ENCODE results near the gene GDPD5.

- TF ChIP-seq NFYB (CRISPR knock-in tag; conservative IDR thresholded peaks at IDR 0.05; ENCODE audit: low read depth) (no peak), JUN (CRISPR knock-in tag; IDR thresholded peaks at IDR 0.05) (no peak), E2F4 (CRISPR knock-in tag; IDR thresholded peaks at IDR 0.05; ENCODE audit: borderline replicate concordance, low read depth) (no peak), NR2C2 (CRISPR knock-in tag; IDR thresholded peaks at IDR 0.05) (no peak), RELA (CRISPR knock-in tag; IDR thresholded peaks at IDR 0.05; ENCODE audit: borderline replicate concordance) (no peak), CREM (CRISPR knock-in tag; IDR thresholded peaks at IDR 0.05) (no peak), ESRRA (CRISPR knock-in tag; IDR thresholded peaks at IDR 0.05; ENCODE audit: borderline replicate concordance) (no peak)
- TF ChIP-seq, protein P1, sequence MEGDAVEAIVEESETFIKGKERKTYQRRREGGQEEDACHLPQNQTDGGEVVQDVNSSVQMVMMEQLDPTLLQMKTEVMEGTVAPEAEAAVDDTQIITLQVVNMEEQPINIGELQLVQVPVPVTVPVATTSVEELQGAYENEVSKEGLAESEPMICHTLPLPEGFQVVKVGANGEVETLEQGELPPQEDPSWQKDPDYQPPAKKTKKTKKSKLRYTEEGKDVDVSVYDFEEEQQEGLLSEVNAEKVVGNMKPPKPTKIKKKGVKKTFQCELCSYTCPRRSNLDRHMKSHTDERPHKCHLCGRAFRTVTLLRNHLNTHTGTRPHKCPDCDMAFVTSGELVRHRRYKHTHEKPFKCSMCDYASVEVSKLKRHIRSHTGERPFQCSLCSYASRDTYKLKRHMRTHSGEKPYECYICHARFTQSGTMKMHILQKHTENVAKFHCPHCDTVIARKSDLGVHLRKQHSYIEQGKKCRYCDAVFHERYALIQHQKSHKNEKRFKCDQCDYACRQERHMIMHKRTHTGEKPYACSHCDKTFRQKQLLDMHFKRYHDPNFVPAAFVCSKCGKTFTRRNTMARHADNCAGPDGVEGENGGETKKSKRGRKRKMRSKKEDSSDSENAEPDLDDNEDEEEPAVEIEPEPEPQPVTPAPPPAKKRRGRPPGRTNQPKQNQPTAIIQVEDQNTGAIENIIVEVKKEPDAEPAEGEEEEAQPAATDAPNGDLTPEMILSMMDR (IDR thresholded peaks at IDR 0.05), result no peak
- TF ChIP-seq, protein P2, sequence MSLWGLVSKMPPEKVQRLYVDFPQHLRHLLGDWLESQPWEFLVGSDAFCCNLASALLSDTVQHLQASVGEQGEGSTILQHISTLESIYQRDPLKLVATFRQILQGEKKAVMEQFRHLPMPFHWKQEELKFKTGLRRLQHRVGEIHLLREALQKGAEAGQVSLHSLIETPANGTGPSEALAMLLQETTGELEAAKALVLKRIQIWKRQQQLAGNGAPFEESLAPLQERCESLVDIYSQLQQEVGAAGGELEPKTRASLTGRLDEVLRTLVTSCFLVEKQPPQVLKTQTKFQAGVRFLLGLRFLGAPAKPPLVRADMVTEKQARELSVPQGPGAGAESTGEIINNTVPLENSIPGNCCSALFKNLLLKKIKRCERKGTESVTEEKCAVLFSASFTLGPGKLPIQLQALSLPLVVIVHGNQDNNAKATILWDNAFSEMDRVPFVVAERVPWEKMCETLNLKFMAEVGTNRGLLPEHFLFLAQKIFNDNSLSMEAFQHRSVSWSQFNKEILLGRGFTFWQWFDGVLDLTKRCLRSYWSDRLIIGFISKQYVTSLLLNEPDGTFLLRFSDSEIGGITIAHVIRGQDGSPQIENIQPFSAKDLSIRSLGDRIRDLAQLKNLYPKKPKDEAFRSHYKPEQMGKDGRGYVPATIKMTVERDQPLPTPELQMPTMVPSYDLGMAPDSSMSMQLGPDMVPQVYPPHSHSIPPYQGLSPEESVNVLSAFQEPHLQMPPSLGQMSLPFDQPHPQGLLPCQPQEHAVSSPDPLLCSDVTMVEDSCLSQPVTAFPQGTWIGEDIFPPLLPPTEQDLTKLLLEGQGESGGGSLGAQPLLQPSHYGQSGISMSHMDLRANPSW (CRISPR knock-in tag; conservative IDR thresholded peaks at IDR 0.05; ENCODE audit: low read depth), result no peak
Observed at GRCh38 chr11:75389925-75390324, 135.8 kb downstream of the GDPD5 start.
